GM18508 (cell line): Measurements from ENCODE around the gene LRRC47.
A peak's percentile ranks its signal among the peaks of the same experiment; 100 is the strongest.

Experiments used
- ATAC-seq: cut with Tn5 transposase; IDR thresholded peaks from one replicate; pipeline ENCODE4 v1.9.1; 2021; ENCODE audit warnings: moderate number of reproducible peaks; ENCODE audit not compliant: insufficient read depth, unreplicated experiment

LRRC47 gene

DNA sequence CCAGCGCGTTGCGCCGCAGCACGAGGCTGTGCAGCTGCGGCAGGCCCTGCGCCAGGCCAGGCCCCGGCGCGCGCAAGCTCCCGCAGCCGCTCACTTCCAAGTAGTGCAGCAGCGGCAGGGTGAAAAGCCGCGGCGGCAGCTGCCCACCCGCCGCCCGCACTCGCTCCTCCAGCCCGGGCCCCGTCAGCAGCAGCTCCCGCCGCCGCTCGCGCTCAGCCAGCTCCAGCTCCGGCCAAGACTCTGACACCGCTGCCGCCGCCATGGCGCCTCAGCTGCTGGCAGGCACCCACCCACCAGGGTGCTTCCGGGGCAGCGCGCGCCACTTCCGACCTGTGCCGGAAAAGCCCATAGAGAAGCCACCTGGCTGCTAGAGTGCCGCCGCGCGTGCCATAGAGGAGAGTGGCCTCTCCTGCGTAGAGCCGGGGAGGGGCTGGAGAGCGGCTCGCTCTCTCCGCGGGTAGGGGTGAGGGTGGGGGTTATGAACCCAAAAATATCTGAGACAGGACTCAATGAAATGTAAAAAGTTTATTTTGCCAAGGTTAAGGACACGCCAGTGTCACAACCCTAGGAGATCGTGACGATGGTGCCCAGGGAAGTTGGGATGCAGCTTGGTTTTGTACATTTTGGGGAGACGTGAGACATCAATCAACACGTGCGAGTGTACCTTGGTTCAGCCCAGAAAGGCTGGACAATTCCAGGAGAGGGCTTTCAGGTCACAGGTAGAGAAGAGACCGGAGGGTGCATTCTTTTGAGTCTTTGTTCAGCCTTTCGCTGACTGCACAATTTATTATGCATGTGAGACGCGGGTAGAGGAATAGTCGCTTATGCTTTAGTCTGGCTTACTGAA, at the start of gene LRRC47:
Gene LRRC47, minus strand, starts transcription at position 284 of the 847 bp plus-strand sequence. Its CDS starts 22 bp downstream, at position 262.
- peak; percentile 63 for ATAC-seq

DNA sequence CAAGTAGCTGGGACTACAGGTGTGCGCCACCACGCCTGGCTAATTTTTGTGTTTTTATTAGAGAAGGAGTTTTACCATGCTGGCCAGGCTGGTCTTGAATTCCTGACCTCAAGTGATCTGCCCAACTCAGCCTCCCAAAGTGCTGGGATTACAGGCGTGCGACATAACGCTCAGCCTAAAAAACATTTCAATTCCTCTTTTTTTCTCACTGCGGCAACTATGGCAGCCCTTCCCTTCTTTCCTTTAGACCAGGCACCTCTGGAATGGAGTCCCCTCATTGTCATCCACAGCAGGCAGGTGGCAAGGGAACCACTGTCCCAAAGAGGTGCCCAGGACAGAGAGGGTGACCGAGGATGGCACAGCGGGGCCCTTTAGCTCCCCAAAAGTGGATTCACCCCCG, 46.6 kb upstream of the LRRC47 start:
- no peak for ATAC-seq

DNA sequence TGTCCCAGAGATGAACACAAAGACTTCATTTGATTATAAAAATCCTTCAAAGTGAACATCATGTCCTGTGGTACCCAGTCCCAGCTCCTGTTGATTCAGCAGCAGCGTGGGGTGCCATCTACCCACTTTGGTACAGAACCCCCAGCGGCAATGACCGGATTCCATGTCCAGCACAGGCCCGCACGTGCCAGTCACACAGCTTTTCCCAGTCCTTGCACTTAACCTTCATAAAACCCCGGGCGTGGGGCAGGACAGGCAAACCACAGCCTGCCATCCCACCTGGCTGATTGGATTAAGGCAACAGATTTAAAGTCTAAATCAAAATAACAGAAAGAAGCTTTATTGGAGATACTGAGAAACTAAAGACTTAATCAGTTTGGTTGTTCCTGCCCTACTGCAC, 45.2 kb upstream of the LRRC47 start:
- ATAC-seq, result no peak

DNA sequence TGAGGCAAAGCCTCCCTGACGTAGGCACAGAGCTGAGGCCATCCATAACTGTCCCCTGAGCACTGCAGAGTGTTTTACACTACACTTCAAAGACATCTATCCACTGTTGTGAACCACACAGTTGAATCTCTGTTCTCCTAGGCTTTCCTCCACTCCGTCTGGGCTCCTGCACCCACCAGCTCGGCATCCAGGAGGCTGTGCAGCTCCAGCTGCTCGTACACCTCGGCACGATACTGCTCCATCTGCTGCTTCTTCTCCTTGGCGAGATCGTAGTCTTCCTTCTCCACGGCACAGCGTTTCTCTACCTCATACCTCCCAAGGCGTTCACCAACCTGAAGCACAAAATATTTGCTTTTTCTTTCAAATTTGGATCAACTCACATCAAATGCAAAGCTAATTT, 42.5 kb upstream of the LRRC47 start:
- ATAC-seq, result no peak

DNA sequence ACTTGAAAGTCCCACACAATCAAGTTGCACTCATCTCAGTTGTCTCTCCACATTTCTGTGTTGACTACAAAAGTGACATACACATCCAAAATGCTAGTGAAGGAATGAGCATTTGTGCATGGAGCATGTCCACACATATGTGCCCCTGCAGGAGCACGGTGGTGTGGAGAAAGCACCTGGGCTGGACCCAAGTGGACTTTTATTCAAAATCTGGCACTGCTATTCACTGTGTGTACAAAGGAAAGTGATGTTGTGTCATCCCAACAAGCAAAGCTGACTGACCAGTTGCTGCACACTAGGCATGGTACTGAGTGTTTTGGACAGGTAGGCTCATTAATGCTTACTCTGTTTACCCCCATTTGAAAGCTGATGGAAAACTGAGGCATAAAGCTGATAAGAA, 41.4 kb upstream of the LRRC47 start:
- no peak for ATAC-seq

DNA sequence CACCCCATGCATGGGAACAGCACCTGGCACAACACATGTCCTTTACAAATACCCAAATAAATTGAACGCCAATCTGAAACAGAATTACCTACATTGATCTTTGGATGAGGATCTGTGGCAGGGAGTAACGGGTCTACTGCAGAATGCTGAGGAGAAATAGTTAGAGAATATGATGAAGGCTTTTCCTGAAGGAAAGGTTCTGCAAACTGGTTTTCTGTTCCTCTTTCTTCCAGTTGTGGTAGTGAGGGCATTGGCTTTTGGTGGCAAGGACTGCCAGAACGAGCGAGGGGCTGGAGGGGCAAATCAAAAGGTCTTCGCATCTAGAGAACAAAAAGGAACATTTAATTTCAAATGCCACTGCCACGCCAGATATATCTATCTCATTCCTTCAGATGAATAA, 40.9 kb upstream of the LRRC47 start:
- no peak for ATAC-seq

DNA sequence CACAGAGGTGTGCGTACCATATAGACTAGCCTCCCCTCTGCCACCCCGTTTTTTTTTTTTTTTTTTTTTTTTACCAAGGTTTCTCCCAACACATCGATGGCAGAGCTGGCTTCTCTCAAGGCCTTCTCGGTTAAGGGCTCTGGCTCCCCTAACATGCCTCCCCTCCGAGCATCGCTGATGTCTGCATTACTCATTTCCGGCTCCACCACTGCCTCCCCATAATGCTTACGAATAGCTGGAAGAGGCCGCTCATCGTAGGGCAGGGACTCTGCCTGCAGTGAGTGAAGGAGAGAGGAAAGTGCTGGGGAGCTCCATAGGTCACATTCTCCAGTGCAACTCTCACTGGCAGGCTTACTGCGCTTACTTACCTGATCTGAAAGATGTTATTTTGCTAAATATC, 40.1 kb upstream of the LRRC47 start:
- no peak for ATAC-seq

DNA sequence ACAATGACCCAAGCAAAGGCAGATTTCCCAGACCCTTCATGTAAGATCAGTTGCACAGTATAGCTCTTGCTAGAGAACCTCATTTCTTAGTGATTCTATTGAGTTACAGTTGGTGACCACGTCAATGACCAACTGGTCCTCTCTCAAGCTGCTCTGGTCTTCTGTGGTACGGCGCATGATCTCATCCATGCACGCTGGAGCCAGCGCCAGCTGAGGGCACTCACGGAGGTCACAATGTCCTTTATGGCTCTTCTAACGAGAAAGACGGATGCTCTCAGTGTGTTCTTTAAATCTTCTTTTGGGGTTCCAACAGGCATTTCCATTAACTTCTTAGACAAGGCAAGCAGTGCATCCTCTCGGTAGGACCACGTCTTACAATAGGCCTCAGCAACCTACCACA, 38.4 kb upstream of the LRRC47 start:
- ATAC-seq, result no peak

DNA sequence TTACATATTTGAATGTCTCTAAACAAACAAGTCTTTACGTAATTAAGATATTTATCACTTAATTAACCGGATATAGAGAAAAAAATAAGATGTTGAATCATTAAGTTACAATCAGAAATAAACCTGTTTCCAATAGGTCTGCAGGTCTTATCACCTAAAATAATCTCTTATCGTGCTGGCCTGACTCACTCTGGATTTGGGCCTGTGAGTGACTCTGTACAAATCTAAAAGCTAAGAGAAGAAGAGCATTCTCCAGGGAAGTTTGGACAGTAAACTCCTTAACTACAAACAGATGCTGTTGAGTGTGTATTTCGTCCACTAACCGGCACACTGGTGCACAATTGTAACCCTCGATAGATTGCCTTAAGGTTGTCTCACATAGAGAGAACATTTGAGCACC, 35.4 kb upstream of the LRRC47 start:
- ATAC-seq, result no peak

DNA sequence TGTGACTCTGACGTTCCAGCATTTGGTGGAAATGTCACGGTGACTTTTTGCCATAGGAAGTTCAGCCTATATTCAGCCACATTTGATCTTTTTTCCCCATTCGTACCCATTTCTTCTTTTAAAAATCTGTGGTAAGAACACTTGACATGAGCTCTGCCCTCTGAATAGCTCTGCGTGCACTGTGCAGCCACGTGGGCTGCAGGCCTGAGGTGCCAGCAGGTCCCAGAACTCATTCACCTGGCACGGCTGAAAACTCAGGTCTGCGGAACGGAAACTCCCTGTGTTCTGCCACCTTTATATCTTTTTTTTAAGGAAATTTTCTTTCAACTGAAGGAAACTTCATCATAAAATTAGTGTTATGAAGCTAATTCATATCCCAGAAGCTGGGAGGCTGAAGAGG, 32.1 kb upstream of the LRRC47 start:
- ATAC-seq, result no peak

DNA sequence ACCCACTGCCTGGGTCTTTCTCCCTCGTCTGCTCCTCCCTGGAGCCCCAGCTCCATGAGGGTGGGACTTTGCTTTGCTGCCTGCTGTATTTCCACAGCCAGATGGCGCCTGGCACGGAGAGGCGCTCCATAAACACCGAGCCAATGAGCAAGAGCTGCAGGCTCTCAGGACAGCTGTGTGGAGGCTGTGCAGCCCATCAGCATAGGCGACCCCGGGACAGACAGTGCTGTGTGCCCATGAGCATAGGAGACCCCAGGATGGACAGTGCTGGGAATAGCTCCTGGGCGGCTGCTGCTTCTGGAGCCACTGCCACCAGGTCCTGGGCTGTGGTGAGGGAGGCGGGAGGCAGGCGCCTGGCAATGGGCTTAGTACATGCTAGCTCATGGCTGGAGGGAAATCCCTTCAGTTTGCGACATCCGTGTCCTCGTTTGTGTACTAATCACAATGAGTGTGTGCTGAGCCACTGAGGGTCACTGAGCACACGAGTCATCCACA, 31.6 kb upstream of the LRRC47 start:
- no peak for ATAC-seq

DNA sequence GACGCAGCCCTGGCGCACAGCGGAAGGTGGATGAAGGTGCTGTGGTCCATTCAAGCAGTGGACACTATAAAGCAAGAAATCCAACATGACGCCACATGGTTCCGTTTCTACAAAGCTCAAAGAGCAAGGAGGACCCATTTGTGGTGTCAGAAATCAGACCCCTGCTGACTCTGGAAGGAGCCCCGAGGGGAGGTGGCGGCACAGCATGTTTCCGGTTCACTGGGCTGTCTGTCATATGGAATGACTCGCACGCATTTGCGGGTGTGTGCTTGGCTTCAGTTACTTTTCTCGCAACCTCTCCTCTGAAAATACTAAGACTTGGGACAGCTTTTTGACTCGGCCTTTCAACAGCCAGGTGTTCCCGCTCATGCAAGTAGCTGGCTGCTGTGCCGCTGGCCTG, 29.1 kb upstream of the LRRC47 start:
- ATAC-seq, result no peak

DNA sequence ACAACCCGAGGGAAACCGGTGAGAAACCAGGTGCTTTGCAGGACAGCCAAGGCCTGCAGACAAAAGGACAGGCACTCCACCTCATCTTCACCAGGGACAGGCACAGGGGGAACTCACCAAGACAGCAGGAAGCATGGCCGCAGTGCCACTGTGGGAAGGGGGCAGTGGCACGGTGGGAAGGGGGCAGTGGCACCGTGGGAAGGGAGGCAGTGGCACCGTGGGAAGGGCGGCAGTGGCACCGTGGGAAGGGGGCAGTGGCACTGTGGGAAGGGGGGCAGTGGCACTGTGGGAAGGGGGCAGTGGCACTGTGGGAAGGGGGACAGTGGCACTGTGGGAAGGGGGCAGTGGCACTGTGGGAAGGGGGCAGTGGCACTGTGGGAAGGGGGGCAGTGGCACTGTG, 28.4 kb upstream of the LRRC47 start:
- no peak for ATAC-seq

DNA sequence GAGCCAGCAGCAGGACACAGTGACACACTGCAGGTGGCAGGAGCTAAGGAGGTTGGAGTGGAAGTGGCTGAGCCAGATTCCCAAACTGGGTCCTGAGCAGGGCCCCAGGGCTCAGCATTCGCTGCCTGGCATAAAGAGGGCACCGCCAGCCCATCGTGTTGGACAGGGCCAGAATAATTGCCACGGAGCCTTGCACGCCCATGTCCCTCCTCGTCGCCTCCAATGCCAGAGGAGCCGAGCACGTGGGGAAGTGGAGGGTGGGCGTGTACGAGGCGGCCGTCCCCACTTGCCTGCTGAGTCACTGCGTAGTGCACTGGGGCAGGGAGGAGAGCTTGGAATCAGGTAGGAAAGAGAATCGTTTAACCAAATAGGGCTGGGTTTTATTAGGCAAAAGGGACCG, 26.1 kb upstream of the LRRC47 start:
- no peak for ATAC-seq

DNA sequence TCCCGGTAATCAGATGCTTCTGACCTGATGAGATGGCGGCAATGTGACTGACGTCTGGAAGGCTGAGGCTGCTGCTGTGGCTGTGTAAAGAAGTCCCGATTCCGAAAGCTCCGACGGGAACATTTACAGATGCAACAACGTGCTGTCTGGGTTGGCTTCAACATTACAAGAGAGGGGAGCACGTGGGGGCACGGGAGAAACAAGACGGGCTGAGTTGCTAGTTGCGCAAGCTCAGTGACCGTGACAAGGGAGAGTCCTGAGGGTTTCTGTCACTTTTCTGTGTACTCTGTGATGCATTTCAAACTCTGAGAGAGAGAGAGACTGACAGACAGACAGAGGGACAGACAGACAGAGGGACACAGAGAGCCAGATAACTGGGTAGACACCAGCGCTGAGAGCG, 25.6 kb upstream of the LRRC47 start:
- ATAC-seq, result no peak

DNA sequence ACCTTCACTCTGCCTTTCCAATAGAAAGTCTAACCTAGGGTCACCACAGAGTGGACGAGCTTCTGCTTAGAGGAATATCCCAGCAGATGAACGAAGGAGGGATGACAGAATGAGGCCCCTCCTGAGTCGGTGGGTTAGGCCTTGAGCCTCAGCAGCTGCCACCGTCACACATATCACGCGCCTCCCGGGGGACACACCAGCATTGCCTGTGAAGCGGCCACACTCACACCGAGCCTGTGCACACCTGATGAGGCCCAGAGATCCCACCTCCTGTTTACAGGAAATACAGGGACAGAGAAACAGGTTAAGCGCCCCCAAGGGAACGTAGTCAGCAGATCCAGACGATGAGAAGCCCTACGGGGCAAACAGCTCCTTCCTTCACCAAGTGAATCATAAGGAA, 25.1 kb upstream of the LRRC47 start:
- no peak for ATAC-seq

DNA sequence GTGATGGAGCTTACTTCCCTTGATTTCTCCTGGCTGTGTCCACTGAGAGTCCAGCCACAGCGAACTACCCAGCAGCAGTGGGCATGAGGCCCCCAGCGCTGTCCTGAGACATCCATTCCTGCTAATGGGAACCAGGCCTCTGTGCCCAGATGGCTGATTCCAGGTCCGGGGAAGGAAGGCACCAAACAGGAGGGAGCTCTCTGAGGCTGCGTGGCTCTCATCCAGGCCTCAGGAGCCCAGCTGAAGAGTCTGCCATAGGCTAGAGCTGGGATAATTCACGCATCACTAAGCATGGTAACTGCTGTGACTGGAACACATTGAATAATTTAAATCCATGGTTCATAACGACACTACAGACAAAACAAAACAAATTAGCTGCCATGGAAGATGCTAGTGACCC, 24.7 kb upstream of the LRRC47 start:
- no peak for ATAC-seq

DNA sequence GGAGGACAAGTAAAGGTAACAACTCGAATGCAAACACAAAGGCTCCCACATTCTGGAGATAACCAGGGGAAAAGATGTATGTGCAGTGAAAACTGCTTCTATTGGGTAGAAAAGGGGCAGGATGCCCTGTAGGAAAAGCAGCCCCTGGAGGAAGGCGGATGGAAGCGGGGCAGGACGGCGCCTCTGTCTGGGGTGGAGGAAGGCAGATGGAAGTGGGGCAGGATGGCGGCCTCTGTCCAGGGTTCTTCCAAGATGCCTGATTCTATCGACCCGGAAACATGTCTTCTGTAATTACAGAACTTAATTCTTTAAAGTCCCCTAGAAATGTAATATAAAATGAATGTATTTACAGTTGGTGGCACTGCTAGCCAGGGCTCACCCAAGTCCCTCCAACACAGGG, 24.0 kb upstream of the LRRC47 start:
- no peak for ATAC-seq

DNA sequence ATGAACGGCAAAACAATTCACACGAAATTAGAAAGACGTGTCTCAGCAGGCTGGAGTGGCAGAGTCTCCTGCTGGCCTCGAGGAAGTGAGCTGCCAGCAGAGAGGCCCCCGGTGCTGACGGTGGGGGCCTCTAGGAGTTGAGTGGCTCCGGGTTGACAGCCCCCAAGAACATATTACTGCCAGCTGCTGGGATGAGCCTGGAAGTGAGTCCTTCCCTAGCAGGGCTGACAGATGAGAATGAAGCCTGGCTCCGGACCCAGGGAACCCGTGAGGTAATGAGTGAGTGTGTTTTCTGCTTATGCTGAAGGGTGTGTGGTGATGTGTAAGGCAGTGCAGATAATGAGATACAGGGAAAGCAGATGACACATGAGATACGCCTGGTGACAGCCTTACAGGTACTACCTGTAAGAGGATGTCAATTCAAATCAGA, 23.5 kb upstream of the LRRC47 start:
- no peak for ATAC-seq

DNA sequence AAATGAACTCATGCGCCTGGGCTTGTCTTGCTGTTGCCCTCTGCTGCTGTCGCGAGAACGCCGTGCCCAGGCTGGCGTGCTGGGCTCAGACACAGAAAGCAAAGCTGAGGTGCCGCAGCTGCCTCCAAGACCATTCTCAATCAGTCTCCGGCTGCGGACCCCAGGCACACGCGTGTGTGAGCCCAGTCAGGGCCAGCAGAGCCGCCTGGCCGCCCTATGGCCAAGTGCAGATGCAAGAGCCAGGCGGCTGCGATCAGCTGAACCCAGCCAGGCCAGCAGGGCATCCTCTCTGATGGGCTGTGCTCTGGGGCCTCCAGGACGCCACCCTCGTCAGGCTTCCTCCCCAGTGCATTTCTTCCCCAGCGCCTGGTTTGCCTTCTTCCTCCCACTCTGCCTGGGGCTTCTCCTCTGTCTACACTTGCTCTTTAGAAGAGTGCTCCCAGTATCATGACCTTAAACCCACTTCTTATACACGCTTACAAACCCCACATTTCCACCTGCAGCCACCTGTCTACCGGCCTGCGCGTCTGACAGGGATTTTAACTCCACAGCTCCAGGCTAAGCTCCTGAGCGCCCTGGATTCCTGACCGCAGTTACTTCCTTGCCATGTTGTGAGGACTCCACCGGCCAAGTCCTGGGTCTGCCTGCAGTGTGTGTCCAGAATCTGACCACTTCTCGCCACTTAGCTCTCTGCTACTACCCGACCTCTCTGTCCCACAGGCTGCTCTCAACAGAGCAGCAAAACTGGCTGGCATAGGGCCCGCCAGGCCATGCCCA, 21.7 kb upstream of the LRRC47 start:
- no peak for ATAC-seq

DNA sequence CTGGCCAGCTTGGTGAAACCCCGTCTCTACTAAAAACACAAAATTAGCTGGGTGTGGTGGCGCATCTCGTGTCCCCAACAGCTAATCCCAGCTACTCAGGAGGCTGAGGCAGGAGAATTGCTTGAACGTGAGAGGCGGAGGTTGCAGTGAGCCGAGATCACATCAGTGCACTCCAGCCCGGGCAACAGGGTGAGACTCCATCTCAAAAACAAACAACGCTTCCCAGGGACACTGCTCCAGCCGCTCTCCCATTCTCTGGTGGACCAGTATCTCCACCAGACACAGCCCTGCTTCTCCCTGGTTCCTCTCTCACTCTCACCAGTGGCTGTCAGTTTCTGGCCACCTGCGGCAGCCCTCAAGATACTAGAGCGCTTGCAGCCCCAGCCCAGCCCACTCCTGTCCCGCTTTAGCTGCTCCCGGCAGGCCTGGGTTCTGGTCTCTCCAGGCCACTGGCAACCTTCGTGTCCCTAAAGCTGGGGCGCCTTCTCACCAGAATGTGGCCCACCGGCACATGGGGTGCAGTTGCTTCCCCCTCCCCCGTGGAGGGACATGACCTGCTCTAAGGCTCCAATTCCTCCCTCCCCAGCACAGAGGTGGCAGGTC, 20.9 kb upstream of the LRRC47 start:
- ATAC-seq, result no peak
